ENCODE data around the gene NDUFA5.
A peak's percentile ranks its signal among the peaks of the same experiment; 100 is the strongest.

Gene NDUFA5

GRCh38 chr7:123557398-123558288 lies at the start of gene NDUFA5:
Gene NDUFA5, minus strand, starts transcription at chr7:123557818. Its CDS starts 23 bp downstream, at chr7:123557795.
- DNase-seq (ENCODE audit: low read depth in 2 of 2) = peak; percentile 98

DNA sequence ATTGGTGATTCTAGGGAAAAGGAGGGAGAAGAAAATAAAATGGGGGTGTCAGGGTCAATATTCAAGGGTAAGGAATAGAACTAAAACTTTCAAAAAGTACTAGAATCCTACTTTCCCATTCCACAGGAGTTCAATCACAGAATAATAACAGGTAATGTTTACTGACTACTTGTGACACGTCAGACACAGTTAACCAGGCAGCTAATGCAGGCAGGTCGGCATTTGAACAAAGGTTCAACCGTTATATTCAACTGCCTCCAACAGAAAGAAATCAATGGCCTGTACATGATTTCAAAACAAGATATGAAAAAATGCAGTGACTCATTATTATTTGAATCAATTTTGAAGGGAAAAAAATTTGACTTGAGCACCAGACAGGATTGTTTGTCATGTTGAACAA lies 47.1 kb upstream of the NDUFA5 start:
- no peak for DNase-seq (ENCODE audit: low read depth in 2 of 2)

- no peak for DNase-seq (ENCODE audit: low read depth in 2 of 2)
Observed at GRCh38 chr7:123602648-123603047, 45.0 kb upstream of the NDUFA5 start.

DNA sequence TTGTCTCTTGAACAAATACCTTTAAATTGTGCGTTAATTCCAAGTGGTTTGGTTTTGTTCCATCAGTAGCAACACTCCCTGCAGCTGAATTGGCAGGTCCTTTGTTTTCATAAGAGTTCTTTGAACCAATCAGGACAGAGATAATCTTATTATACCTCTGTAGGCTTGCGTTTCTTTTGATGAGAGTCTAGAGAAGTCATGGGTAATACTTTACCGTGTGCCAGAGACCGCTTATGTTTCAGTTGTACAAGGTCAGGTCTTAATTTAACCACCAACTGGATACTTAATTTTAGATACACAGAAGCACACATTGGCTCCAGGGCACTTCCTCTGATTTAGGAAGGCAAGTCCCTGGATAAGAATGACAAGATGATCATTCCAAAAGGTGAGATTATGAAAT lies 43.9 kb upstream of the NDUFA5 start, which contains the start of gene ASB15:
TSS of gene ASB15 (plus strand) at position 292 of the 400 bp plus-strand sequence. CDS start 12,682 bp downstream, outside the sequence.
- DNase-seq (ENCODE audit: low read depth in 2 of 2) = no peak

GRCh38 chr7:123600876-123601275 lies 43.3 kb upstream of the NDUFA5 start:
- DNase-seq (ENCODE audit: low read depth in 2 of 2) = no peak

DNA sequence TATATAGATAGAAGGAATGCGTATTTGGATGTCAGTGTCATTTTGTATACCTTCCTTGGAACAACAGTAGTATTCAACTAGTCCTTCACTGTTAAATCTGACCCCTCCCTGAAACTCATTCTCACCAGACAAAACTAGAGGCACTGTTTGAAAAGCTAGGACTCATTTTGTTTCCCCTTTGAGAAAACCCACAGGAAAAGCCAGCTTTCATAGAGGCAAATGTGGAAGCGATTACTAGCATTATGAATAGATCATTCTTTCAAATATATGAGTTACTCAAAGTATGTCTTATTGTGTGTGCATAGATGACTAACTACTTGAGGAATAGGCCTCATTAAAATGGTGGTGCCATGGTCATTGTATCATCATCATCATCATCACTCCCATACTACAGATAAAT lies 42.1 kb upstream of the NDUFA5 start:
- no peak for DNase-seq (ENCODE audit: low read depth in 2 of 2)

DNA sequence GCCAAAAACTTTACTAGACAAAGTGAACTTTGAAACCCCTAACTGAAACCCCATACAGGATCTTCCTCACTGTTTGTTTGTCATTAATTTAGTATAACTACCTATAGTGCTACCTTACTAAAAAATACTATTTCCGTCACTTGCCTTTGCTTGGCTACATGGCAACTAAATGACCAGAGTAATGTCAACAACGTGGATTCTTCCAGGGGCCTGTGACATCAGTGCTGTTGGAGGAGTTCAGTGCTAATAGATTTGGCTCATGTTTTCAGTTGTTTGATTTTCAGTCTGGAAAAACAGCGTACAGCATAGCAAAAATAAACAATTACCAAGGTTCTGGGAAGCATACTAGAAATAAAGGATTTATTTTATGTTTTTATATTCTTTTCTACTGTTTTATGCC lies 41.0 kb upstream of the NDUFA5 start:
- DNase-seq (ENCODE audit: low read depth in 2 of 2) = no peak

DNA sequence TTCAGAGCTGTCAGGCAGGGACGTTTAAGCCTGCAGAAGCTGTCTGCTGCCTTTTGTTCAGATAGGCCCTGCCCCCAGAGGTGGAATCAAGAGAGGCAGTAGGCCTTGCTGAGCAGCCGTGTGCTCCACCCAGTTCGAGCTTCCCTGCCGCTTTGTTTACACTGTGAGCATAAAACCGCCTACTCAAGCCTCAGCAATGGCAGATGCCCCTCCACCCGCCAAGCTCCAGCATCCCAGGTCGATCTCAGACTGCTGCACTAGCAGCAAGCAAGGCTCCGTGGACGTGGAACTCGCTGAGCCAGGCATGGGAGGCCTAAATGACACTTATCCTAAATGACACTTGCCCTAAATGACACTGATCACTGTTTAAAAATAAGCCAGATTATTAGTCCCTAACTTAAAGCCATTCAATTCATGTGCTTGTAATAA lies 37.2 kb upstream of the NDUFA5 start:
- DNase-seq (ENCODE audit: low read depth in 2 of 2) = no peak

GRCh38 chr7:123588376-123588775 lies 30.8 kb upstream of the NDUFA5 start:
- no peak for DNase-seq (ENCODE audit: low read depth in 2 of 2)

GRCh38 chr7:123583821-123584220 lies 26.2 kb upstream of the NDUFA5 start:
- no peak for DNase-seq (ENCODE audit: low read depth in 2 of 2)

DNA sequence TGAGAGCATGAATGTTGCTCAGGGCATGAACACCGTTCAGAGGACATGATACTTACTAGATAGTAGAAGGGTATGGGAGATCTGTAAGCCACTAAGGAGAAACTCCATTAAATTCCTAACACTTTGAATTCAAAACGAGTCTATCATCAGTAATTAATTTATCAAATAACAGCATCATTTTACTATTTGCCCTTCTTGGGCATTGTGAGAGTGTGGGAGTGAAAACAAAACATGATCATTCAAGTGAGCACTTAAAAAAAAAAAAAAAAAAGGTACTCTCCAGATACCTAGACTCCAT lies 23.5 kb upstream of the NDUFA5 start:
- no peak for DNase-seq (ENCODE audit: low read depth in 2 of 2)

DNA sequence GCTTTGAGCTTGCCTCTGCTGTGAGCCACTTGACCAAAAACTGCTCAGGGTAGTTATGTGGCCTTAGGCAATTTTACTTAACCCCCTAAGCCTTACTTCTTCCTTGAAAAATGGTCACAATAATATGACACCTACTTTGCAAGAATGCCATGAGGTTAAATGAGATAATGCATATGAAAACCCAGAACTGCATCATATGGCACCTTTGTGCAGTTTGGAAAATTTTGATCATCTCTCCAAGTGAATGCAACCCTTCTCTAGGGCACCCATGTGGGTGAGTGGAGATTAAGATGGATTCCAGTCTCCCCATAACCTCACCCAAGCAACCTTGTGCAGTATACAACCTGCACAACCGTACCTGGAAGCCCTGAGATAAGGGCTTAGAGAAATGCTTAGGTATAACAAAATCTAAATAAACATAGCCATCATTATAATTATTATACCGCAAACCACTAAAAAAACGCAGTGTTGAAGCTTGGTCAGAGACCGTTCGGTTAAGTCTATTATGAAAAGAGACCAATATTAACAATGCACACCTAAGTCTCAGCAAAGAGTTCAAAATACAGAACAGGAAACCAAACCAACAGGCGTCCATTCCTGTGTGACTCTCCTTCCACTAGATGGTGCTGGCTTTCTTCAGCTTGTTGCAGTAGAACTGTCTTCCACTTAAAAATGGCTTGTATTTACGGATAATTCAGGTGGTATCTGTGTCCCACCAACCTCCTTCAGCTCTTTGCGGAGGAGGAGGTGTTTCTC lies 23.0 kb upstream of the NDUFA5 start:
- DNase-seq (ENCODE audit: low read depth in 2 of 2) = no peak

DNA sequence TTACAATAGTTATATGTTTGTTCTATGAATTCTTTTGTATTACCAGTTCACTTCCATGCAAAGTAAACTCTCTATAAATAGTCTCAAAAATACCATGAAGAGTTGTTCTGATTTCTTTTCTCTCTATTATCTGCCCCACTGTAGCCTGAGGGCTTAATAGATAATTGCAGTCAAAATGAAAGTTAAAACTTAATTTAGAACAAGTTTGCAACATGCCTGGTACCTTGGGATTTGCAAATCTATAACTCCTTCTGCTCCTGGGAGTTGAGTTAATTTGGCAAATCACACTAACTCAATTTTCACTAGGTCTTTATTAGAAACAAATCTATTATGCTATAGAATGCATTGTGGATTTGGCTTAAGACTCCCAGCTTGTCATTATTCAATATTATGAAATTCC lies 21.8 kb upstream of the NDUFA5 start:
- DNase-seq (ENCODE audit: low read depth in 2 of 2) = no peak

- no peak for DNase-seq (ENCODE audit: low read depth in 2 of 2)
Observed at GRCh38 chr7:123573896-123574467, 16.4 kb upstream of the NDUFA5 start.

- no peak for DNase-seq (ENCODE audit: low read depth in 2 of 2)
Observed at GRCh38 chr7:123573341-123573740, 15.7 kb upstream of the NDUFA5 start.

- no peak for DNase-seq (ENCODE audit: low read depth in 2 of 2)
Observed at GRCh38 chr7:123571684-123572083, 14.1 kb upstream of the NDUFA5 start.

- DNase-seq (ENCODE audit: low read depth in 2 of 2) = no peak
Observed at GRCh38 chr7:123571187-123571586, 13.6 kb upstream of the NDUFA5 start.

DNA sequence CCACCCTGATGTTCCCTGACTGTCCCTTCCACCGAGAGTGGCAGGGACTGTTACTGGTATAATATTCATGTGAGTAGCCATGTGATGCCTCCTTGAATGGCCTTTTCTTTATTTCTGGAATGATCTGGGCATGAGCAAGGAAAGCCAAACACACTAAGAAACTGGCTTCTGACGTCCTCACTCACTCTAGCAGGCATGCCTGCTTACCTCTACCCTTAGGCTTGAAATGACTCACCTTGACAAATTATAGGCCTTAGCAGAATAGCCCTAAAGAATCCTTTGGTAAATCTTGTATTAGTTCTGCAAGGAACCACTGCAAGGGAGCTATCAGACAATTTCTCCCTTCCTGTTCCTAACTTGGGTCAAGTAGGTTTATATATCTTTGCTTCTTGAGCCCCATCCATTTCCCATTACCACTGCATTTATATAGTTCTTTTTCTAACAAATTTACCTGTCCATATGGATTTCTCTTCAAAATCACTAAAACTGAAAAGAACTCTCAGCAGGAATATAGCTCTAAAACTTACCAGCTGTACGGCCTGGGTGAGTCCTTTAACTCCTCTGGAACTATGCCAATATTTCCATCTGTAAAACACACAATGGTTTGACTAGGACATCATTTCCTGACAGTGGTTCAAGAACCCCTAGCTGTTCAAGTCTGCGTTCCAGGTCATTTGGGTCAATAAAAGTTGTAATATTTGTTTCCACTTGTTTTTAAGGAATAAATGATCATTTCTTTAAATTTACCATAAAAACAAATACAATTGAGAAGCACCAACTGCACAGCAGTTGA lies 13.0 kb upstream of the NDUFA5 start:
- DNase-seq (ENCODE audit: low read depth in 2 of 2) = no peak

DNA sequence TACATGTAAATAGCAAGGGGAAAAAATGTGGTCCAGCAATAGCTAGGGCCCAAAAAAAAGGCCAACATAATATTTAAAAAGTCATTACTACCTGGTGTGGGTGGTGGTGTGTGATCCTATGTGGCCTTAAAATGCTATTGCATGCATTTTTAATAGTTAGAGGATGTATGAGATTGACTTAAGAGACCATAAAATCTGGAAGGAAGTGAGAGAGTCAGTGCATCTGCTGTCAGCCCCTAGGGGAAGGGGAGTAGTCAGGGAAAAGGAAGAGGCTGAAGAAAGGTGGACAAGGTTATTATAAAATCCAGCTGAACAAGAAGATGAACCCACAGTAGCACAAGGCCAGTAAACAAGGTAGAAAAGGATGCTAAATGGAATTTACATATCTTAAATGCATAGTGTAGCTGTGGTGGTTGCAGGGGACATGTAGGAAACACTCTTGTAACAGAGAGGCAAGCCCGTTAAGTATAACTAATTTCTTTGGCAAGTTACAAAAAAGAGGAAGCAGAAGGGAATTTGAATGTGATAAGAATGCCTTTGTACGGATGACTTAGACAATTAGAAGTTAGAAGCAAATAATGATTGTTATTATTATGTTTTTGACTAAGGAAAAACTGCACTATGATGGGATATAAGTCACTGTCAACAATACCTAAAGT lies 11.9 kb upstream of the NDUFA5 start:
- no peak for DNase-seq (ENCODE audit: low read depth in 2 of 2)

DNA sequence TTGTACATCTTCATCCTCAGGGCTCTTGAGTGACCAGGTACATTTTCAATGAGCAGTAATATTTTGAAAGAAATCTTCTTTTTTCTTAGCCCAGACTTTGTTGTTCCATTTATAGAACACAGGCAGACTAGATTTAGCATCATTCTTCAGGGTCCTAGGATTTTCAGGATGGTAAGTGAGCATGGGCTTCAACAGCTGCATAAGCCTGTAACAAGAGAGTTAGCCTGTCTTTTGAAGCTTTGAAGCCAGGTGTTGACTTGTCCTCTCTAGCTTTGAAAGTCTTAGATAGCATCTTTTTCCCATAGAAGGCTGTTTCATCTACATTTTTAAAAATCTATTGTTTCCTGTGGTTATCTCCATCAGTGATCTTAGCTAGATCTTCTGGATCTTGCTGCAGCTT lies 4.5 kb upstream of the NDUFA5 start:
- DNase-seq (ENCODE audit: low read depth in 2 of 2) = no peak

DNA sequence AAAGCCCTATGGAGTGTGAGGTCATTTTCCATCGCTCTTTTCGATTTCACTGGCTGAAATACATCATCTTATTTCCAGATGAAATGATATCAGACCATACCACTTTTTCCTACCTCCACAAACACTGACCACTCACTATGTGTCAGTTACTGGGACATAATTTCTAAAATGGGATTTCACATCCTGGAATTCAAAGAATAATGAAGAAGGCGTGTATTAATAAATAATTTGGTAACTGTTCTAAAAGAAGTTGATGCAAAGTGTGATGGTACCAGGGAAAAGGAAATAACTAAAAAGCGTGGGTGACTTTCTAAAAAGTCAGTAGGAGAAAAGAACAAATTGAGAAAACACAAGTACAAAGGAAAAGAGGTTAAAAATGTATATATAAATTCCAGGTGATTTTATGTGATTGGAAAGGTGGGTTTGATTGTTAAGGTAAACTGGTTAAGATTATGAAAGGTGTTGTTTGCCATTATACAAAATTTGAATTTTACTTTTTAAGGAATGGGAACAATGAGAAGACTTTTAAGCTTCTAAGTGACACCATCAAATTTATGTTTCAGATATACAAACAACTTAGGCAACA lies 764 bp upstream of the NDUFA5 start:
- DNase-seq (ENCODE audit: low read depth in 2 of 2) = no peak
